GM21528 (cell line): ENCODE measurements around the gene GPR21.

Experiments used
- ATAC-seq: cut with Tn5 transposase; IDR thresholded peaks from one replicate; pipeline ENCODE4 v1.9.1; 2021; ENCODE audit warnings: mild to moderate bottlenecking, moderate library complexity; ENCODE audit not compliant: unreplicated experiment, low FRiP score

Gene GPR21

GRCh38 chr9:123033352-123033751, at the start of gene GPR21:
Gene GPR21 (plus strand): TSS chr9:123033667. CDS start chr9:123034567, 900 bp downstream.
- ATAC-seq = no peak

- ATAC-seq = no peak
Observed at GRCh38 chr9:122986010-122986409, 47.5 kb upstream of the GPR21 start.

- ATAC-seq = no peak
Observed at GRCh38 chr9:122988141-122988540, 45.3 kb upstream of the GPR21 start.

GRCh38 chr9:122988920-122989621, 44.4 kb upstream of the GPR21 start:
- peak; percentile 64 for ATAC-seq

GRCh38 chr9:122991370-122991830, 42.1 kb upstream of the GPR21 start:
- ATAC-seq = no peak

GRCh38 chr9:122996586-122996985, 36.9 kb upstream of the GPR21 start:
- ATAC-seq = no peak

GRCh38 chr9:122998448-122998847, 35.0 kb upstream of the GPR21 start:
- no peak for ATAC-seq

- ATAC-seq = no peak
Observed at GRCh38 chr9:123000371-123001068, 32.9 kb upstream of the GPR21 start.

- ATAC-seq = no peak
Observed at GRCh38 chr9:123002754-123003153, 30.7 kb upstream of the GPR21 start.

- no peak for ATAC-seq
Observed at GRCh38 chr9:123003466-123003865, 30.0 kb upstream of the GPR21 start.

- ATAC-seq = no peak
Observed at GRCh38 chr9:123005964-123006363, 27.5 kb upstream of the GPR21 start.

GRCh38 chr9:123007269-123007668, 26.2 kb upstream of the GPR21 start:
- ATAC-seq = no peak

- ATAC-seq = no peak
Observed at GRCh38 chr9:123008909-123009308, 24.6 kb upstream of the GPR21 start.

GRCh38 chr9:123011380-123011779, 22.1 kb upstream of the GPR21 start:
- no peak for ATAC-seq

GRCh38 chr9:123011878-123012528, 21.5 kb upstream of the GPR21 start:
- no peak for ATAC-seq

GRCh38 chr9:123016631-123017030, 16.8 kb upstream of the GPR21 start:
- no peak for ATAC-seq

GRCh38 chr9:123020796-123021195, 12.7 kb upstream of the GPR21 start:
- ATAC-seq = no peak

- no peak for ATAC-seq
Observed at GRCh38 chr9:123026425-123026824, 7.0 kb upstream of the GPR21 start.

- ATAC-seq = no peak
Observed at GRCh38 chr9:123027517-123027916, 6.0 kb upstream of the GPR21 start.

- no peak for ATAC-seq
Observed at GRCh38 chr9:123028136-123028535, 5.3 kb upstream of the GPR21 start.

GRCh38 chr9:123028973-123029372, 4.5 kb upstream of the GPR21 start:
- ATAC-seq = no peak
